CD4-positive, alpha-beta T cell treated with Interleukin-4 for 1 hour (primary cell): ENCODE results near the gene PRKACA.
A peak's percentile ranks its signal among the peaks of the same experiment; 100 is the strongest.

Source experiments
- DNase-seq, 2 donors: peaks; one replicate each; pipeline ENCODE4 v3.0.0-alpha.2; 2020 to 2022

PRKACA gene

DNA sequence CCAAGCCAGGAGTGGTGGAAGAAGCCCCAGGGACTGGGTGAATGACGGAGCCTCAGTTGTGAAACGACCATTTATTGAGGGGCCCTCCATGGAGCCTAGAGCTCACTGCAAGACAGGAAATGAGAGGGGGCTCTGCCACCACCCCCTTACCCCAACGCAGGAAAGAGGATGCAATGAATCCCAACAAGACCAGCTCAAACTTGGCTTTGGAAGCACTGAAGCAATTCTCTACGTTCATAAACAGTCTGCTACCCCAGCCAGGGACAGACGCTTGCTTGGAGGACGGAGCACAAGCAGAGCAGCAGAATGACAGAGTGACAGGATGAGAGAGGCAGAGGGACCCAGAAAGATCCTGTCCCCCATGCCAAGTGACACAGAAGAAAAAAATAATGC lies 1.0 kb downstream of the PRKACA start:
- DNase-seq = no peak

- DNase-seq = no peak
Measured at GRCh38 chr19:14115756-14116155, 1.8 kb downstream of the PRKACA start.

DNA sequence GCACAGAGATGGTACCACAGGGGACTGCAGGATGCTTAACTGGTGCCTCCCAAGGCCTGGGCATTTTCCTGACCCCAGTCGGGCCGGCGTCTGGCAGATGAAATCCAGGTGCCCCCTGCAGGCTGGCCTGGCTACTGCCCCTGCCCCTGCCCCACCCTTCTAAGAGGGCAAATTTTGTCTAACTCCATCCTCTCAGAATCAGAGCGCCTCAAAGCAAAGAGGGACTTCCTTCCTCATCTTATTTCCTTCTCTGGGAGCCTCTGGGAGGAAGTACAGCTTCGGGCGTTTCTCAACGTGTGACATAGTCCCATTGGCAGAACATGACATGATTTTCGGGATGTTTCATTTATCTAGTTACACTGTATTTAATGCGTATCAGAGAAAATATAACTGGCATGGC lies 2.7 kb downstream of the PRKACA start:
- DNase-seq = peak; percentile 61 to 74

GRCh38 chr19:14114439-14114838 lies 3.1 kb downstream of the PRKACA start:
- no peak for DNase-seq

DNA sequence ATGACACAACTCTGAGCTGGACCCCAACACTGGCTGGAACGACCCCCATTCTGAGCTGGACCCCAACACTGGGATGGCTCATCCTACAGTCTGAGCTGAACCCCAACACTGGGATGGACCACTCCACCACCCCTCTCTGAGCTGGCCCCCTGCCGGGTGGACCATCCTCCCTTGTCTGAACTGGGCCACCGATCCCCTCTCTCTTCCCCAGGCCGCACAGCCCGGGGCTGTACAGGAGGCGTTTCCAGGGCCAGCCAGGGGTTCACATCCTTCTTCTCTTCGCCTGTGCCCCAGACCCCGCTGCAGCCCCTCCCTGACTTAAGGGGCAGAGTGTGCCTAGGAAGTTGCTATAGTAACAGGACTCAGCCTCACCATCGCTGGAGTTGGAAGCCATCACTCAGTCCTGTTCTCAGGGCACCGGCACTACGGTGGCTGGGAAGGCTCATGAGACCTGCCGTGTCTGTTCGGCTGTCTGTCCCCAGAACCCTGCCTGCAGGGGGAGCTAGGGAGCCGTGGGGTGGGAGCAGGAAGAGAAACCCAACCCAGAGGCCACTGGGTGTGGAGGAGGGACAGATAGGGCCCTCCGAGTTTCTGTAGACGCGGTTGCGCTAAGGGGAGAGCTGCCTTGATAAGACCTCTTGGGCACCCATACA lies 3.7 kb downstream of the PRKACA start:
- peak; percentile 48 to 51 for DNase-seq

DNA sequence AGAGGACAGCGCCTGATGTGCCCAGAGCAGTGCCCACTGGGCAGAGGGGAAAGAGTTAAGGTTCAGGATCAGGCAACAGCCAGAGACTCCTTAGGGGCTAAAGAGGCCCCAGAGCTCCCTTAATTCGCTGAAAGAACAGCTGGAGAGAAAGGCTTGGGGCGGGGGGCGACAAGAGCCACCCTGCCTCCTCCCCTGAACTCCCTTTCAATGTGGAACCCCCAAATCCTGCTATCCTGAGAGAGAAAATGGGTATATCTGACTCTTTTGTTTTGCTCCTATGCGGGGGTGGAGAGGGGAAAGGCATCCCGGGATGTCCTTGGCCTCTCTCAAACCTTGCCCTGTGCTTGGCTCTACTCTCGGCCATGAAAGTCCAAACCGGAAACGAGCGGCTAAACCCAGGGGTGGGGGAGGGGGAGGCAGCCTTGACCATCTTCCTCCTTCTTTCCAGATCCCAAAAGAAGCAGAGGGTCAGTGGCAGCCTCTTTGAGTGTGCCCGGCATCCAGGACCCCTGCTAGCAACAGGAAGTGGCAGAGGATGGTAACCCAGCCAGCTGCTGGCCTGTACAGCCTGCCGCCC lies 4.7 kb downstream of the PRKACA start:
- DNase-seq = no peak

DNA sequence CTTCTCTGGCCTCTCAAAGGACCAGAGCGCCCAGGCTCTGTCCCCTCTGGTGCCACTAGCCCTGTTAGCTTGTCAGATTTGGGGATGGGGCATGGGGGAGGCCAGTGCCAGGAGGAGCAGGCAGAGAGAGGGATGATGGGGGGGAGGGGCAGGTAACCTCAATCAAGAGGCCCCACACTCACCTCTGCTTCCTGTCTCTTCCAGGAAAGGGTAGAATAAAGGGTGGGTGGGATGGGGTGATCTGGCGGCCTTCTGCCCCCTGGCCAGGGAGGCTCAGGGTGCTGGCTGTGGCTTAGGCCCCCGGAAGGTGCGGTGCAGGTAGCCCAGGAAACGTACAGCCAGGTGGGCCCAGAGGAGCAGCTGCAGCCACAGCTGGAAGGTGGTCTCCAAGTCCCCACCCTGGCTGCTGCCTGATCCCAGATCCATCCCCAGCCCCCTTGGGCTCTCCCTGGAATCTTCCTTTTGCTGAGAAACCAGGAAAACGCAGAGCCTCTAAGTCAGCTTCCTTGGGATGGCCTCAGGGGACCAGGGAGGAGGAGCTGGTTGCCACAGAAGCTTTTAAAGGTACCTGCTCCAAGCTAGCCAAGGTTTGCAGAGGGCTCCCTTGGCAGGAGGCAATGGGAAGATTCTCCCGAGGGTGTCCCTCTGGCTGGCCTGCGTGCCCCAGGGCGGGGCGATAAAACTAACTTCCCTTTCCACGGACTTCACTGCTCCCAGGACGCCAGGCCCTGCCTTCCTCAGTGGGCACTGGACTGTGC lies 5.3 kb downstream of the PRKACA start:
- DNase-seq = no peak

DNA sequence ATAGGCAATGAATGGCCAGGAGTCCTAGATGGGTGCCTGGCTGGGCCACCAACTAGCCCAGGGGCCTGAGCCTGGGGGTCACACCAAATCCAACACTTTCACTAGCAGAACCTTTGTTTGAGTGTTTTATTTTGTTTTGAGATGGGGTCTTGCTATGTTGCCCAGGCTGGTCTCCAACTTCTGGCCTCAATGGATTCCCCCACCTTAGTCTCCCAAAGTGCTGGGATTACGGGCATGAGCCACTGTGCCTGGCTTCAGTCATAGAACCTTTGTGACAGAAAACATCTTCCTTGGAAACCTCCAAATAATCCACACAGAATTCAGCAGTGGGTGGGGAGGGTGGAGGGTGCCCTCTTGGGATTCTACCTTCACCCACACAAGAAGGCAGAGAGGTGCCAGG lies 6.1 kb downstream of the PRKACA start:
- no peak for DNase-seq

DNA sequence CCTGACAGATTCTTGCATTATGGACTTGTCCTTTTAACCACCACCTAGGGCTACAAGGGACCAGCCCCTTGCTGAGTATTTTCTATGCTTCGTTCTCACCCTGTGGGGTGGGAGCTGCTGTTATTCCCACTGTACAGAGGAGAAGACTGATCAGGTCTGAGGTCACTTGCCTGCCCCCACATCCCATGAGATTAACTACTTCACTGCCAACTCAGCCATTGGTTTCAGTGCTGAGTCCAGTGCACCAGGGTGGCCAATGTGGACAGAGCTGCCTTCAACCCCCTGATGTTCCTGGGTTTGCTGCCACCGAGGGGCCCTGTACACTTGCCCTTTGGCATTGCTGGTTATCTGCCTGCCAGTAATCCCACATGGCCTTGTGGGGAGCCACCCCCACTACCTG lies 6.9 kb downstream of the PRKACA start:
- DNase-seq = no peak

- DNase-seq = no peak
Measured at GRCh38 chr19:14107581-14108461, 9.7 kb downstream of the PRKACA start.

DNA sequence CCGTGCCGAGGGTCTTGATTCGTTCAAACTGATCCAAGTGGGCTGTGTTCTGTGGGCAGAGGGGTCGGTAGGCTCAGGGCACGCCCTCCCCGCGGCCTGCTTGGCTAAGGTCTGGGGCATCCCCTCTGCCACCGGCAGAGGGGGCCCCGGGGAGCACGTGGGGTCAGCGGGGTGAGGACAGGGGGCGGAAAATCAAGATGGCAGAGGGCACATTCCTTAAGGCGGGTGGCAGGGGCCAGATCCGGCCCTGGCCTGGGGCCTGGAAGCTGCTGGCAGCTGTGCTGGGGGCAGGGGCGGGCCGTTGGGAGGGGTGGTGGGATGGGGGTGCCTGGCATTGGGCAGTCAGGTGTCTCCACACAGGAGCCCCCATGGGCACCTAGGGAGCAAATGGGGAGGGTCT lies 10.7 kb downstream of the PRKACA start:
- no peak for DNase-seq

- DNase-seq = no peak
Measured at GRCh38 chr19:14105680-14106079, 11.9 kb downstream of the PRKACA start.

- DNase-seq = no peak
Measured at GRCh38 chr19:14103310-14103709, 14.3 kb downstream of the PRKACA start.

DNA sequence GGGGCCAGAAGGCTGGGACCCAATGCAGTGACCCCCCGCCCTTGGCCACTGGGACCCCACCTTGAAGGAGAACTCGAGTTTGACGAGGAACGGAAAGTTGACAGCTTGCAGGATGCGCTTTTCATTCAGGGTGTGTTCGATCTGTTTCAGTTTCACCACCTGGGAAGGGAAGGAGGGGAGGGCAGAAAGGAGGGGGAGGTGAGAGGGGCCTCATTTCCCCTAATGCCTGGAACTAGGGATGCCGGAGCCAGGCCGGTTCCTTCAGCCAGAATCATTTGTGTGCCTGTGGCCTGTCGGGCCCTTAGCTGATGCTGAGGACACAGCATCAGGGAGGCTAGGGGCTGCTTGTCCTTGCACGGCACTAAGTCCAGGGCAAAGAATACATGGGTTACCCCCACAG lies 14.8 kb downstream of the PRKACA start:
- DNase-seq = no peak

DNA sequence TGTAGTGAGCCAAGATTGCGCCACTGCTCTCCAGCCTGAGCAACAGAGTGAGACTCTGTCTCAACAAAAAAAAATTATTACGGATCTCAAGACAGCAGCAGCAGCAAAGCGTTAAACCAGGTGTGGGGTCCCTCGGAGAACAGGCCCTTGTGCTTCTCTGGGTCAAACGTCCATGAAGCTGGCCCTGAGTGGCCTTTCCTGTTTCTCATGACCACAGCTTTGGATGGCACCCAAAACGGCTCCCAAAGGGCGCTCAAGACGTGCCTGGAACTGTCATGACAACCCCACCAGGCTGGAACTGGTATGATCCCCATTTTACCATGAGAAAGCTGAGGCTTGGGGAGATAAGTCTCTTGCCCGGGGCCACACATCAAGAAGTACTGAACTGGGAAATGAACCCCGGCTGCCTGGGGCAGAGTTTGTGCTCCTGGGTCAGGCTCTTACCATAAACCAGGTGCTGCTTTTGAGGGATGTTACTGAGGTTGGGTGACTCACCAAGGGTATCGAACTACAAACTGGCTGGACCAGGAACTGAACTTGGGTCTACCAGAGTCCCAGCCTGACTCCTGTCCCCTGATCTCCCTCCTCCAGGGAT lies 15.4 kb downstream of the PRKACA start:
- DNase-seq = no peak

DNA sequence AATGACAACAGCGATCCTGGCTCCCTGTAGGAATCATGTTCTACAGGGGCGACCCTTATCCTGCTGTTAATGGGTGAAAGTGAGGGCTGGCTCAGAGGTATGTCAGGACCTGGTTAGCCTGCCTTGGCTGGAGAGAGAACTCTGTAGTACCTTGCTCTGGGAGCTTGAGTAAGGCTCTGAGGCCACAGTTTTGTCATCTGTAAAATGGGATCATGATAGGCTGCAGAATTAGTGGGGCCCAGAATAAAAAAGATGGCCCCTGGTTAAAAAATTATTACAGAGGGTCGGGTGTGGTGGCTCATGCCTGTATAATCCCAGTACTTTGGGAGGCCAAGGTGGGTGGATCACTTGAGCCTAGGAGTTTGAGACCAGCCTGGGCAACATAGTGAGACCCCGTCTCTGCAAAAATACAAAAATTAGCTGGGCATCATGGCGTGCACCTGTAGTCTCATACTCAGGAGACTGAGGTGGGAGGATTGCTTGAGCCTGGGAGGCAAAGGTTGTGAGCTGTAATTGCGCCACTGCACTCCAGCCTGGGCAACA lies 16.5 kb downstream of the PRKACA start:
- DNase-seq = no peak

DNA sequence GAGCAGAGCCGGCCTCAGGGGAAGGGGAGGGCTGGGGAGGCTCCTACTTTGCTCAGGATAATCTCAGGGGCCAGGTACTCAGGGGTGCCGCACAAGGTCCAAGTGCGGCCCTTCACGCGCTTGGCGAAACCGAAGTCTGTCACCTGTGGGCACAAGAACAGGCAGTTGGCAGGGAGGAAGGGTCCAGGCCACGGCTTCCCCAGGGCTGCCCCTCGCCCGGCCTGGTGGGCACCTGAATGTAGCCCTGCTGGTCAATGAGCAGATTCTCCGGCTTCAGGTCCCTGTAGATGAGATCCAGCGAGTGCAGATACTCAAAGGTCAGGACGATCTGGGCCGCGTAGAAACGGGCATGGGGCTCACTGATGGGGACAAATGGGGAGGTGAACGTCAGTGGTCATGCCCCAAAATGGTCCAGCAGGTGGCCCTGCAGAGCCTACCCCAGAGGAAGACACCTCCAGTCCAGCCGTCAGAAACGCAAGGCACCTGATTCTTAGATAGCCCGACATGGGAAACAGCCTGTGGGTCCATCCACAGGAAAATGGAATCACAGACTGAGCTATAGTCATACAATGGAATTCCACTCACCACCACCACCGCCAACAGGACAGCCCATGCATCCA lies 19.9 kb downstream of the PRKACA start:
- DNase-seq = no peak

- no peak for DNase-seq
Measured at GRCh38 chr19:14096272-14096992, 21.1 kb downstream of the PRKACA start.

- DNase-seq = no peak
Measured at GRCh38 chr19:14094854-14095253, 22.7 kb downstream of the PRKACA start.

DNA sequence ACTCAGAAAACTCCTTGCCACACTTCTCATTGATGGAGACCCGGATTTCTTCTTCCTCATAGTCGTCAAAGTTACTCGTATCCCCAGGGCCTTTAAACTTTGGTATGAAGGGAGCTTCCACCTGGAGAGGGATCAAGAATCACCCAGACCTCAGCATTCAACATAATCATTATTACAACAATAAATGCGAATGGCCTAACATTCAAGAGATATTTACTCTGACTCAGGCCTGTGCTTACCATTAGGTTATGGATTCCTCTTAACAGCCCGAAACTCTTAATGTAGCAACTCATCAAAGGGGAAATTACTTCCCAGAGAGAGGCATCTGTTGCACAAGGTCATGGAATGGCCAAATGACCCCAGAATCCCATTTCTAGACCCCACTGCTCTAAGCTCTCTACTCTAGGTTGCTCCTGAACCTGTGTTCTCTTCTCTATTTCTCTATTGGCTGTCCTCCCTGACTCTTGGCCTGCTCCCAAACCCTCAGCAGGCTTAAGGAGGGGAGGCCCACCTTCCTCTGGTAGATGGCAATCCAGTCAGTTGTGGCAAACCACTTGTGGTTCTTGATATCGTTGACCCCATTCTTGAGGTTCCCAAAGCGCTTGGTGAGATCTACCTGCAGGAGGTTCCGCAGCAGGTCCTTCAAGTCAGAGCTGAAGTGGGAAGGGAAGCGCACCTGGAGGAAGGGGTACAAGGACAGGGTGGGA lies 24.3 kb downstream of the PRKACA start:
- DNase-seq = no peak
